GM12874 (cell line): ENCODE measurements around the gene ZDHHC14.

ENCODE experiments used
- TF ChIP-seq, protein P1 (sequence below): IDR thresholded peaks from 2 replicates; pipeline ENCODE4 v1.5.1; 2011; ENCODE audit warnings: low read depth, mild to moderate bottlenecking, control low read depth, low read length, moderate library complexity; ENCODE audit not compliant: insufficient read depth

ZDHHC14 gene

DNA sequence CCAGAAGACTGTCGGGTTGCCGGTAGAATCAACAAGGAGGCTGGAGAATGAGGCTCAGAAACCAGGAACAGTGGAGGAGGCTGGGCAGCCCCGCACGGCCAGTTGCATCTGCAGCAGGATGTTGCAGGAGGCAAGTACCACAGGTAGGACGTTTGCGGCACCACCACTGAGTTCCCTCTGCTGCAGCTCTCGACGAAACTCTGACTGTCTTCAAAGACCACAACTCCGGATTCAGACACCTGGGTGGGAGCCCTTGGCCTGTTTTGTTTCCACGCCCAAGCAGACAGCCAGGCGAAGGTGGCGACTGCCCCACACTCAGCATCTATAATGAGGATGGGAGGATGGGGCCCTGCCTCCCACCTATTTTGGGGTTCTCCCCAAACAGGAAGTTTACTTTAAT lies 218.2 kb downstream of the ZDHHC14 start:
- TF ChIP-seq, protein P1, sequence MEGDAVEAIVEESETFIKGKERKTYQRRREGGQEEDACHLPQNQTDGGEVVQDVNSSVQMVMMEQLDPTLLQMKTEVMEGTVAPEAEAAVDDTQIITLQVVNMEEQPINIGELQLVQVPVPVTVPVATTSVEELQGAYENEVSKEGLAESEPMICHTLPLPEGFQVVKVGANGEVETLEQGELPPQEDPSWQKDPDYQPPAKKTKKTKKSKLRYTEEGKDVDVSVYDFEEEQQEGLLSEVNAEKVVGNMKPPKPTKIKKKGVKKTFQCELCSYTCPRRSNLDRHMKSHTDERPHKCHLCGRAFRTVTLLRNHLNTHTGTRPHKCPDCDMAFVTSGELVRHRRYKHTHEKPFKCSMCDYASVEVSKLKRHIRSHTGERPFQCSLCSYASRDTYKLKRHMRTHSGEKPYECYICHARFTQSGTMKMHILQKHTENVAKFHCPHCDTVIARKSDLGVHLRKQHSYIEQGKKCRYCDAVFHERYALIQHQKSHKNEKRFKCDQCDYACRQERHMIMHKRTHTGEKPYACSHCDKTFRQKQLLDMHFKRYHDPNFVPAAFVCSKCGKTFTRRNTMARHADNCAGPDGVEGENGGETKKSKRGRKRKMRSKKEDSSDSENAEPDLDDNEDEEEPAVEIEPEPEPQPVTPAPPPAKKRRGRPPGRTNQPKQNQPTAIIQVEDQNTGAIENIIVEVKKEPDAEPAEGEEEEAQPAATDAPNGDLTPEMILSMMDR = no peak

DNA sequence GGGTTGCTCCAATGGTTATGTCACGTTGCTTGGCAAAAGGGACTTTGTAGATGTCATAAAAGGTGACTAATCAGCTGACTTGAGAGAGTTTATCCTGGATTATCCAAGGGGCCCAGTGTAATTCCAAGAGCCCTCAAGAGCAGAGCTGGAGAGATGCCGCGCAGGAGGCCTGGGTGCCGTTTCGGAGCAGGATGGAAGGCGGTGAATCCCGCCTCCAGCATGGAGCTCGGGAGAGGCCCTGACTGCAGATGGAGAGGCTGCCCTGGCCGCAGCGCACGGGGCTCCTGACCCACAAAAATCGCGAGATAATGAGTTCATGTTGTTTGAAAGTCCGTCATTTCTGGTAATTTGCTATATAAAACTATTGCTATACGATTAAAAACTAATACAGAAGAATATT lies 219.8 kb downstream of the ZDHHC14 start:
- TF ChIP-seq, protein P1 = no peak

DNA sequence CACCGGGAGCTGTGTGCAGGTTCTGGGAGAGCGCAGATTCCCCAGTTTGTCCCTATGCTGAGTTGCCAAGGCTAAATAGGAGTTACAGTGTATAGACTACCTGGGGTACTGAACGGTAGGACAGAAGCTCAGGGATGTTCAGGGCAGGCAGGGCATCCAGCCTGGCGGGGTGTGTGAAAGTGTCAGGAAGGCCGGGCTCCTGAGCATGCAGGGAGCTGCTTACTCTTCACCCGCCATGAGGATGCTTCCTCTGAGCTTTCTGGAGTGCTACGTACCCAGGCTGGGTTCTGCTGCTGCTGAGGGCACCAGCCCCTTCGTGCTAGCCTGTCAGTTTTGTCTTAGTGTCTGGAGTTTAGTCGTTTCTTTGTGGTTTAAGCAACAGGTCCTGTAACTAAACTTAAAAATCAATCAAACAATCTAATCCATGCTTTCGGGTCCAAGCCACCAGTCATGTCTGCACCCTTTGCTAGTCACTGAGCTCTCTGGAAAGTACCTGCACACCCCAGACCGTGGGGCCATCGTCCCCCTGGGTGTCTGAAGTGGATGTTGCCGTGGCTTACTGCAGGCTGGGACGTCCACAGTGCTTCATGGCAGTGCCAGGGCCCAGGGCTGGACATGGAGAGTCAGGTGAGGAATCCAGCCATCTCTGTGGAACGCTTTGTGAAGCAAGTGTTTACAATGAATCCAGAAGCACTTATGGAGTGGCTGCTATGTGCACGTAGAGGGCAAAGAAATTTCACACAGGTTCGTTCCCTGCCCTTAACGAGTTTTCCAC lies 221.7 kb downstream of the ZDHHC14 start:
- TF ChIP-seq, protein P1 = no peak

DNA sequence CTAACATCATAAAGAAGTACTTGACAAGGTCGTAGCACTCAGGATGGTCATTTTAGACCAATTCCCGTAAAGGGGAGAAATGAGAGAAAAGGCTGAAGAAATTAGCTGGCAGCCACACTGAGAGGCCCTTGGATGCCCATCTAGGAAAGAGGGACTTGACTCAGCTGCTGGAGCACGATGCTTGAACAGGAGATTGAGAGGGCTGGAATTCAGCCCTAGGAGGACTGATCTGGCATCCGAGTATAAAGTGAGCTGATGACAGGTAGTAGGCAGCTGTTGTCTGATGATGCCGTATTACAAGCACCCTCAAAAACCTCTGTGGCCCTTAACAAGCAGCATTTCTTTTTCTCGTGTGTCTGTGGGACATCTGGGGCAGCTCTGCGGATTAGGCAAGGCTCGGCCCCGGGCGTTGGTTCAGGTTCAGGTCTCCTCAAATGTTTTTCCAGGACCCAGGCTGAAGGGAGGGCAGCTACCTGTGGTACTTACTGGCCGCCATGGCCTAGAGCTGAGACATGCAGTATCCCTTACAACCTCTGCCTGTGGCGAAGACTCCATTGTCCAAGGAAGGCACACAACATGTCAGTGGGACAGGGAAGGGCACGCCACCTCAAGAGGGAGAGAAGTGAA lies 222.4 kb downstream of the ZDHHC14 start:
- TF ChIP-seq, protein P1 = no peak

DNA sequence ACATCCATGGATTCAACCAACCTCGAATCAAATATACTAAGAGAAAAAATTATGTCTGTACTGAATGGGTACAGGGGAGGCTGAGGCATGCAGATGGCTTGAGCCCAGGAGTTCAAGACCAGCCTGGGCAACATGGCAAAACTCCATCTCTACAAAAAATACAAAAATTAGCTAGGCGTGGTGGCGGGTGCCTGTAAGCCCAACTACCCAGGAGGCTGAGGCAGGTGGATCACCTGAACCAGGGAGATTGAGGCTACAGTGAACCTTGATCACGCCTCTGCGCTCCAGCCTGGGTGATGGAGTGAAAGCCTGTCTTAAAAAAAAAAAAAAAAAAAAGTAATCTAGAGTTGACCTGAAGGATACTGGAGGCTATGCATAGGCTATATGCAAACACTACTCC lies 223.0 kb downstream of the ZDHHC14 start:
- TF ChIP-seq, protein P1 = no peak

GRCh38 chr6:157604816-157605215 lies 223.8 kb downstream of the ZDHHC14 start:
- TF ChIP-seq, protein P1 = no peak

GRCh38 chr6:157605484-157605883 lies 224.5 kb downstream of the ZDHHC14 start:
- TF ChIP-seq, protein P1 = no peak
